Measurements from ENCODE around the gene SELENOK. TPM values are rescaled to one million over a fixed set of nuclear protein-coding genes. Genes with fewer than 3 reads are reported as not detected.

SELENOK gene
- total and polyA plus RNA-seq, 9 donors: 38.9 to 99.9 (median 57.9) TPM

- WGBS, 3 donors: 1 to 3% (median 1%) methylated on average over 52 to 91 of the region's 91 CpGs
- Histone ChIP-seq H3K4me1 (ENCODE audit: insufficient read depth) (peaks cover 5% of the 10 kb centered on the region), H3K27ac (peak within 1 kb of the TSS; percentile 69 to 85), H3K4me3 (peak within 1 kb of the TSS; percentile 60), H3K36me3 (no peaks in the 10 kb centered on the region), H3K9me3 (no peaks in the 10 kb centered on the region), H3K27me3 (no peaks in the 10 kb centered on the region)
- peak; percentile 58 to 78 (median 76) for DNase-seq
- intact Hi-C loops (cut with DNase I): no loop called here
- TF ChIP-seq EP300 (IDR thresholded peaks at IDR 0.05) (no peak), CTCF (IDR thresholded peaks at IDR 0.05) (no peak), POLR2A (IDR thresholded peaks at IDR 0.05) (no peak)
Observed at GRCh38 chr3:53846134-53846850, 45.4 kb downstream of the SELENOK start, which contains the start of the genes CHDH and IL17RB. Gene CHDH (minus strand): TSS chr3:53846419. CDS start chr3:53824008, 22,411 bp downstream. Gene IL17RB (plus strand): TSS chr3:53846568. CDS start chr3:53846589, 21 bp downstream.

- Histone ChIP-seq H3K4me1 (ENCODE audit: insufficient read depth) (peaks cover 5% of the 10 kb centered on the region), H3K4me3 (peak overlapping the region; percentile 60), H3K27me3 (no peaks in the 10 kb centered on the region), H3K9me3 (no peaks in the 10 kb centered on the region), H3K36me3 (no peaks in the 10 kb centered on the region), H3K27ac (peak overlapping the region; percentile 69 to 85)
- WGBS, 3 donors: 0 to 2% (median 1%) methylated on average over 17 to 34 of the region's 34 CpGs
- intact Hi-C loops (cut with DNase I): no loop called here
- TF ChIP-seq POLR2A (IDR thresholded peaks at IDR 0.05): no peak
- no peak for DNase-seq
Observed at GRCh38 chr3:53845881-53846133, 45.9 kb downstream of the SELENOK start.

GRCh38 chr3:53845103-53845880, 46.4 kb downstream of the SELENOK start:
- WGBS, 3 donors: 16 to 17% (median 17%) methylated on average over 23 to 25 of the region's 25 CpGs
- intact Hi-C loops (cut with DNase I): no loop called here

GRCh38 chr3:53844262-53845102, 47.2 kb downstream of the SELENOK start:
- Histone ChIP-seq H3K36me3 (no peaks in the 10 kb centered on the region), H3K27ac (no peak overlapping the region), H3K9me3 (no peaks in the 10 kb centered on the region), H3K4me3 (no peak overlapping the region), H3K27me3 (no peaks in the 10 kb centered on the region), H3K4me1 (ENCODE audit: insufficient read depth) (peaks cover 5% of the 10 kb centered on the region)
- TF ChIP-seq CTCF (IDR thresholded peaks at IDR 0.05) (no peak), EP300 (IDR thresholded peaks at IDR 0.05) (no peak), POLR2A (IDR thresholded peaks at IDR 0.05) (no peak)
- no peak for DNase-seq
- intact Hi-C loops (cut with DNase I): no loop called here
- 85 to 96% (median 93%) methylated on average over 9 of the region's 9 CpGs for WGBS, 3 donors

More at GRCh38 chr3:53845103-53845880, 46.4 kb downstream of the SELENOK start:
- peak overlapping the region; percentile 69 to 85 for H3K27ac ChIP-seq
- peaks cover 5% of the 10 kb centered on the region for H3K4me1 ChIP-seq (ENCODE audit: insufficient read depth)
- peak overlapping the region; percentile 60 for H3K4me3 ChIP-seq
- H3K27me3 ChIP-seq: no peaks in the 10 kb centered on the region
- no peaks in the 10 kb centered on the region for H3K9me3 ChIP-seq
- TF ChIP-seq EP300 (IDR thresholded peaks at IDR 0.05): no peak
- peak in 1 of 3 donors; percentile 15 for TF ChIP-seq CTCF (IDR thresholded peaks at IDR 0.05)
- no peak for TF ChIP-seq POLR2A (IDR thresholded peaks at IDR 0.05)
- H3K36me3 ChIP-seq: no peaks in the 10 kb centered on the region
- peak; percentile 61 to 77 (median 70) for DNase-seq
